IMR-90 (cell line): ENCODE data around the gene PTH2. TPM values are rescaled to one million over a fixed set of nuclear protein-coding genes. Genes with fewer than 3 reads are reported as not detected.

Experiments
- ATAC-seq: fragments of 200-7000 bp; cut with Tn5 transposase; 2 replicates; pipeline ENCODE4 v1.9.1; 2020; ENCODE audit warnings: low read depth, mild to moderate bottlenecking, moderate library complexity
- BruUV-seq: library from RNA; stranded (reverse); fragments of 400-500 nt; replicated peaks from 2 replicates; lab custom pipeline; 2021; lab: Mats Ljungman, UMichigan
- CTCF ChIA-PET: fragments of 300-600 bp; formaldehyde crosslinking; extraction: SDS; loops from one replicate; lab custom pipeline; 2021; ENCODE audit warnings: antibody characterized with exemption; lab: Yijun Ruan, JAX
- POLR2A ChIA-PET: fragments of 300-600 bp; sonication (Branson Sonifier 250); formaldehyde crosslinking; loops from one replicate; lab custom pipeline; 2022; ENCODE audit warnings: antibody characterized with exemption; ENCODE audit not compliant: unreplicated experiment; lab: Charles Lee
- DNase-seq: peaks from one replicate; pipeline ENCODE4 v3.0.0; 2013
- H2AFZ ChIP-seq: replicated peaks from 2 replicates; pipeline ENCODE3; 2013; ENCODE audit warnings: low read length, mild to moderate bottlenecking; ENCODE audit not compliant: poor library complexity
- H2AK5ac ChIP-seq: 2 replicates; pipeline ENCODE4 v1.6.1; 2013; ENCODE audit warnings: low read depth, low read length, inconsistent platforms
- H2AK9ac ChIP-seq: replicated peaks from 2 replicates; pipeline ENCODE3; 2013; ENCODE audit warnings: mild to moderate bottlenecking, low read depth, low read length, moderate library complexity; ENCODE audit not compliant: poor library complexity
- H2BK120ac ChIP-seq: 2 replicates; pipeline ENCODE4 v1.6.1; 2013; ENCODE audit warnings: low read depth, low read length, inconsistent platforms
- H2BK15ac ChIP-seq: 3 replicates; pipeline ENCODE4 v1.6.1; 2013; ENCODE audit warnings: low read depth, low read length, inconsistent platforms
- H2BK20ac ChIP-seq: 2 replicates; pipeline ENCODE4 v1.6.1; 2013; ENCODE audit warnings: low read depth, mild to moderate bottlenecking, inconsistent platforms, low read length, moderate library complexity
- H2BK5ac ChIP-seq: 2 replicates; pipeline ENCODE4 v1.6.1; 2013; ENCODE audit warnings: mild to moderate bottlenecking, low read depth, low read length, inconsistent platforms; ENCODE audit not compliant: poor library complexity, severe bottlenecking
- H3K14ac ChIP-seq: replicated peaks from 2 replicates; pipeline ENCODE4 v1.6.1; 2013; ENCODE audit warnings: low read depth, low read length, inconsistent platforms
- H3K18ac ChIP-seq: 2 replicates; pipeline ENCODE4 v1.6.1; 2013; ENCODE audit warnings: low read depth, low read length, control low read depth
- H3K23ac ChIP-seq: 2 replicates; pipeline ENCODE4 v1.6.1; 2013; ENCODE audit warnings: low read depth, low read length, inconsistent platforms
- H3K27ac ChIP-seq: 2 replicates; pipeline ENCODE4 v1.5.1; 2013; ENCODE audit warnings: mild to moderate bottlenecking, control low read depth, low read length; ENCODE audit not compliant: insufficient read depth
- H3K27me3 ChIP-seq: 2 replicates; pipeline ENCODE4 v1.6.1; 2013; ENCODE audit warnings: low read length; ENCODE audit not compliant: control insufficient read depth, insufficient read depth
- H3K36me3 ChIP-seq: 2 replicates; pipeline ENCODE4 v1.6.1; 2013; ENCODE audit warnings: low read length, mixed read lengths; ENCODE audit not compliant: control insufficient read depth, insufficient read depth
- H3K4ac ChIP-seq: 2 replicates; pipeline ENCODE4 v1.6.1; 2013; ENCODE audit warnings: low read depth, low read length, inconsistent platforms
- H3K4me1 ChIP-seq: 2 replicates; pipeline ENCODE4 v1.6.1; 2013; ENCODE audit warnings: low read length, mixed read lengths; ENCODE audit not compliant: control insufficient read depth, insufficient read depth
- H3K4me2 ChIP-seq: 2 replicates; pipeline ENCODE4 v1.6.1; 2013; ENCODE audit warnings: low read depth, mild to moderate bottlenecking, control low read depth, low read length, moderate library complexity
- H3K4me3 ChIP-seq: 2 replicates; pipeline ENCODE4 v1.5.1; 2013; ENCODE audit warnings: low read depth, mild to moderate bottlenecking, control low read depth, low read length, moderate library complexity; ENCODE audit not compliant: insufficient read depth
- H3K56ac ChIP-seq: 2 replicates; pipeline ENCODE4 v1.6.1; 2013; ENCODE audit warnings: low read length, inconsistent platforms; ENCODE audit not compliant: insufficient read depth; ENCODE audit errors: extremely low read depth
- H3K79me1 ChIP-seq, 2 experiments: 2 replicates each; pipeline ENCODE4 v1.6.1; 2013; ENCODE audit warnings: low read length in 2 of 2, inconsistent platforms in 1 of 2, low read depth in 1 of 2
- H3K9ac ChIP-seq: 2 replicates; pipeline ENCODE4 v1.6.1; 2013; ENCODE audit warnings: low read depth, low read length, control low read depth
- H3K9me1 ChIP-seq: 2 replicates; pipeline ENCODE4 v1.6.1; 2013; ENCODE audit warnings: low read length, inconsistent platforms; ENCODE audit not compliant: insufficient read depth
- H3K9me3 ChIP-seq: 2 replicates; pipeline ENCODE4 v1.6.1; 2013; ENCODE audit warnings: low read length; ENCODE audit not compliant: control insufficient read depth, insufficient read depth
- H4K20me1 ChIP-seq: 2 replicates; pipeline ENCODE4 v1.6.1; 2013; ENCODE audit warnings: low read length, inconsistent platforms; ENCODE audit not compliant: insufficient read depth
- H4K5ac ChIP-seq: 2 replicates; pipeline ENCODE4 v1.6.1; 2013; ENCODE audit warnings: mild to moderate bottlenecking, low read depth, low read length, control low read depth
- H4K8ac ChIP-seq, 2 experiments: 2 replicates each; pipeline ENCODE4 v1.6.1; 2013; ENCODE audit warnings: low read depth in 2 of 2, low read length in 2 of 2, control low read depth in 1 of 2, inconsistent platforms in 1 of 2
- H4K91ac ChIP-seq: 2 replicates; pipeline ENCODE4 v1.6.1; 2013; ENCODE audit warnings: low read depth, low read length, inconsistent platforms; ENCODE audit not compliant: insufficient read depth
- BHLHE40 ChIP-seq: fragments of 150-350 bp; IDR thresholded peaks from 2 replicates; pipeline ENCODE4 v1.6.1; 2016; ENCODE audit warnings: mild to moderate bottlenecking, low read depth, low read length
- CEBPB ChIP-seq: IDR thresholded peaks from 2 replicates; pipeline ENCODE4 v1.6.1; 2012; ENCODE audit warnings: low read depth, low read length, improper control_type of control experiment
- CHD1 ChIP-seq: IDR thresholded peaks from 2 replicates; pipeline ENCODE4 v1.6.1; 2012; ENCODE audit warnings: low read depth, low read length, improper control_type of control experiment
- CTCF ChIP-seq: conservative IDR thresholded peaks from 2 replicates; pipeline ENCODE4 v1.5.1; 2012; ENCODE audit warnings: mild to moderate bottlenecking, low read depth, low read length, improper control_type of control experiment
- MAFK ChIP-seq: IDR thresholded peaks from 2 replicates; pipeline ENCODE4 v1.6.1; 2012; ENCODE audit warnings: low read depth, low read length, improper control_type of control experiment
- NFE2L2 ChIP-seq: fragments of 150-350 bp; IDR thresholded peaks from 2 replicates; pipeline ENCODE4 v1.6.1; 2016; ENCODE audit warnings: low read depth, mild to moderate bottlenecking, low read length
- POLR2A ChIP-seq: IDR thresholded peaks from 2 replicates; pipeline ENCODE4 v1.6.1; 2012; ENCODE audit warnings: mild to moderate bottlenecking, low read depth, low read length
- RAD21 ChIP-seq: IDR thresholded peaks from 2 replicates; pipeline ENCODE4 v1.6.1; 2012; ENCODE audit warnings: low read length, improper control_type of control experiment
- SMC3 ChIP-seq: fragments of 150-350 bp; IDR thresholded peaks from 2 replicates; pipeline ENCODE4 v1.6.1; 2016; ENCODE audit warnings: low read depth, mild to moderate bottlenecking, antibody characterized with exemption, low read length, moderate library complexity
- WGBS, 2 experiments: methylation state at CpG; one replicate each; pipeline versions ENCODE4 v1.1.5 to v1.1.7; 2013; ENCODE audit warnings: missing lambda C conversion rate in 2 of 2; ENCODE audit not compliant: insufficient read length in 1 of 2; ENCODE audit errors: extremely low coverage in 2 of 2; 5-methylcytosine and 5-hydroxymethylcytosine counted together
- dilution Hi-C: fragments of 300-500 bp; cut with HindIII; formaldehyde crosslinking; loops from one replicate; pipeline ENCODE4 v1.14.3; 2018; ENCODE audit warnings: low sequenced_read_pairs; ENCODE audit not compliant: unreplicated experiment
- in situ Hi-C: fragments of 300-500 bp; cut with MboI; formaldehyde crosslinking; loops from 3 replicates; pipeline ENCODE4 v1.14.3; 2019; ENCODE audit warnings: low sequenced_read_pairs, inconsistent platforms, mixed read lengths
- intact Hi-C: fragments of 100-400 bp; cut with micrococcal nuclease; formaldehyde crosslinking; loops from 2 replicates; pipeline ENCODE4 v1.10.0; 2022
- polyA plus RNA-seq, 3 experiments: library from polyadenylated mRNA; depleted of rRNA; stranded (reverse); fragments of >200 nt; gene quantifications; 2 replicates each; pipeline ENCODE4 v1.2.3, GENCODE V29; 2012; ENCODE audit warnings: low replicate concordance in 1 of 3
- total RNA-seq: library from RNA; depleted of rRNA; stranded (reverse); fragments of >200 nt; gene quantifications from 2 replicates; pipeline ENCODE4 v1.2.3, GENCODE V29; 2012
- TF ChIP-seq, protein P1 (sequence below): fragments of 150-350 bp; IDR thresholded peaks from 2 replicates; pipeline ENCODE4 v1.6.1; 2016; ENCODE audit warnings: low read depth, mild to moderate bottlenecking, low read length, moderate library complexity, borderline replicate concordance

PTH2 gene
- total and polyA plus RNA-seq, 2 of the 4 experiments (the other 2 are of a cell fraction) = not detected

DNA sequence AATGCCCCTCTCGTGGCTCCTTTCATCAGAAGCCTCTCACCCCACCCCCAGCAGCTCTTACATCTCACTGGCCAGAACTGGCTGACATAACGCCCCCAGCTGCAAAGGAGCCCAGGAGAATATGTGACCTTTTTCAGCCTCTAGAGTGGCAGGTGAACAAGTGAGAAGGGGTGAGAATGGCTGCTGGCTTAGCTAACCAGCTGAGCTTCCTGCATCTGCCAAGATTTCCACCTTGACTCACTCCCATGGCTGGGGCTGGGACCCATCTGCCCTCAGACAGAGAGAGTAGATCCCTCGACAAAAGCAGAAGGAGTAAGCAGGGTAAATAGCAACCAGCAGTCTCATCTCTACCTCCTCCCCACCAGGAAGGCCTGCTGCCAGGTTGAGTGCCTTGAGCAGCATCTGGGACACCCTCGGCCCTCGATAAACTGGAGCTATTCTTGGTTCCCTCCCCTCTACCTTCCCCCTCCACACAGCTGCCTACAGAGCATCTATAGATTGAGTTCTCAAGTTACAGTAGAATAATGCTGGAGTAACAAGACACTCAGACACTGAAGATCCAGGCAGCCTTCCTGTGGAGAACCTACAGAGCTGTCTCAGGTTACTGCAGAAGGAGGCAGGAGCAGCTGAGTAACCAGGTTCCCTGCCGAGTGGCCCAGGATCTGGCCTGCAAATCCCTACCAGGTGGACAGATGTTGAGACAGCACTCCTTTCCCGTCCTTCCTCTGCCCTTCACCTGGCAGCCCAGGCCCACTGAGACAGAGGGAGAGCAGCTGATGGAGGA, 19.6 kb downstream of the PTH2 start:
- Histone ChIP-seq H3K56ac (no peak overlapping the region), H2BK5ac (no peak overlapping the region), H3K4me2 (no peak overlapping the region), H3K27me3 (peaks cover 38% of the 10 kb centered on the region), H3K18ac (no peak overlapping the region), H3K36me3 (no peaks in the 10 kb centered on the region), H2BK120ac (no peak overlapping the region), H3K9me3 (no peaks in the 10 kb centered on the region), H3K23ac (no peak overlapping the region), H3K79me1 (no peaks in the 10 kb centered on the region), H2AK9ac (no peak overlapping the region), H2BK15ac (no peak overlapping the region), H4K8ac (no peak overlapping the region), H3K14ac (no peak overlapping the region), H3K27ac (no peak overlapping the region), H3K4ac (no peak overlapping the region), H4K91ac (no peak overlapping the region), H4K5ac (no peak overlapping the region), H3K4me1 (peaks cover 6% of the 10 kb centered on the region; the same call in 1 of the 2 replicates), H3K4me3 (no peak overlapping the region), H3K9ac (no peak overlapping the region), H3K9me1 (no peaks in the 10 kb centered on the region), H2AFZ (no peak overlapping the region), H2AK5ac (no peak overlapping the region), H4K20me1 (no peaks in the 10 kb centered on the region), H2BK20ac (no peak overlapping the region)
- intact Hi-C loops (no loop called here), in situ Hi-C loops (no loop called here), dilution Hi-C loops (no loop called here)
- POLR2A ChIA-PET = no interaction called here
- ATAC-seq (peak; percentile 48), DNase-seq (peak; percentile 33)
- BruUV-seq = no TSS peak
- no CpG with 5 or more reads among the region's 7 CpGs for WGBS, 2 experiments
- CTCF ChIA-PET = no interaction called here
- no peak for TF ChIP-seq CTCF
- no peak for TF ChIP-seq SMC3
- TF ChIP-seq CEBPB = no peak
- TF ChIP-seq, protein P1, sequence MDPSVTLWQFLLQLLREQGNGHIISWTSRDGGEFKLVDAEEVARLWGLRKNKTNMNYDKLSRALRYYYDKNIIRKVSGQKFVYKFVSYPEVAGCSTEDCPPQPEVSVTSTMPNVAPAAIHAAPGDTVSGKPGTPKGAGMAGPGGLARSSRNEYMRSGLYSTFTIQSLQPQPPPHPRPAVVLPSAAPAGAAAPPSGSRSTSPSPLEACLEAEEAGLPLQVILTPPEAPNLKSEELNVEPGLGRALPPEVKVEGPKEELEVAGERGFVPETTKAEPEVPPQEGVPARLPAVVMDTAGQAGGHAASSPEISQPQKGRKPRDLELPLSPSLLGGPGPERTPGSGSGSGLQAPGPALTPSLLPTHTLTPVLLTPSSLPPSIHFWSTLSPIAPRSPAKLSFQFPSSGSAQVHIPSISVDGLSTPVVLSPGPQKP = no peak
- no peak for TF ChIP-seq POLR2A
- no peak for TF ChIP-seq NFE2L2
- no peak for TF ChIP-seq BHLHE40
- no peak for TF ChIP-seq RAD21
- TF ChIP-seq MAFK = no peak
- TF ChIP-seq CHD1 = no peak
